ENCODE results near the gene KLK4.

The KLK4 gene

DNA sequence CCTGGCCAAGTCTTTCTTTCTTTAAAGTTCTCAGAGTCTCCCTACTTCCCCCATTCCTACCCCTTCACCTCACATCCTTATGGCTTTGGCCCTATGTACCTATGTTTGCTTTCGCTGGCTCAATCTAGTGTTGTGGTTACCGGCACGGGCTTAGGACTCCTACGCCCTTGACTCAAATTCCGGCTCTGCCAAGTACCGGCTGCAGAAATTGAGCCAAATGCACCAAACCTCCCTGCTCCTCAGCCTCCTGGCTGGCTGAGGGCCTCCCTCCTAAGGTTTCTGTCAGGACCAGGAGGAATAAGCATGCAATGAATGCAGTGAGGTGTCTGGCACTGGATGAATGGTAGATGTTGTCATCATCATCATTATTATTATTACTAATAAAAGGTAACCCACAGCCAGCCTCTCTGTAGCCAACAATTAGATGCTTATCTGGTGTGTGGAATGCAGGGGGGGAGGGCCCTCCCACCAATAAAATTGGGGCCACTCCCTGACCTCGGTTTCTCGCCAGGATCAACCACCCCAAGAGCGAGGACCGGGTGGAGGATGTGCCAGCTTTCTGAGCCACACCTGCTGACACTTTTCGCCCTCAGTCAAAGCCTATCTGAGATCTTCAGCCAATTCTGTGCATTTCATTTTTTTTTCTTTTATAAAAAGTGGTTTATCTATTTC is 21.0 kb upstream of the KLK4 start:
- H3K9ac ChIP-seq (ENCODE audit: low read depth, low read length), result no peak overlapping the region
- H3K9me3 ChIP-seq (ENCODE audit: insufficient read depth, low read depth, low read length), result no peaks in the 10 kb centered on the region
- H3K27ac ChIP-seq (ENCODE audit: low read length), result no peak overlapping the region
- no peak overlapping the region for H3K4me3 ChIP-seq (ENCODE audit: low read length)
- no peaks in the 10 kb centered on the region for H3K4me1 ChIP-seq (ENCODE audit: insufficient read depth, low read length)
- H3K27me3 ChIP-seq (ENCODE audit: insufficient read depth, low read length), result peaks cover 3% of the 10 kb centered on the region; the same call in 1 of the 2 replicates
- no peaks in the 10 kb centered on the region for H3K36me3 ChIP-seq (ENCODE audit: insufficient read depth, low read depth, low read length)

GRCh38 chr19:50931023-50931422 is 19.8 kb upstream of the KLK4 start:
- H3K27ac ChIP-seq (ENCODE audit: low read length), result no peak overlapping the region
- H3K27me3 ChIP-seq (ENCODE audit: insufficient read depth, low read length), result peaks cover 3% of the 10 kb centered on the region; the same call in 1 of the 2 replicates
- H3K9ac ChIP-seq (ENCODE audit: low read depth, low read length), result no peak overlapping the region
- H3K9me3 ChIP-seq (ENCODE audit: insufficient read depth, low read depth, low read length), result no peaks in the 10 kb centered on the region
- no peaks in the 10 kb centered on the region for H3K4me1 ChIP-seq (ENCODE audit: insufficient read depth, low read length)
- no peak overlapping the region for H3K4me3 ChIP-seq (ENCODE audit: low read length)
- H3K36me3 ChIP-seq (ENCODE audit: insufficient read depth, low read depth, low read length), result no peaks in the 10 kb centered on the region

DNA sequence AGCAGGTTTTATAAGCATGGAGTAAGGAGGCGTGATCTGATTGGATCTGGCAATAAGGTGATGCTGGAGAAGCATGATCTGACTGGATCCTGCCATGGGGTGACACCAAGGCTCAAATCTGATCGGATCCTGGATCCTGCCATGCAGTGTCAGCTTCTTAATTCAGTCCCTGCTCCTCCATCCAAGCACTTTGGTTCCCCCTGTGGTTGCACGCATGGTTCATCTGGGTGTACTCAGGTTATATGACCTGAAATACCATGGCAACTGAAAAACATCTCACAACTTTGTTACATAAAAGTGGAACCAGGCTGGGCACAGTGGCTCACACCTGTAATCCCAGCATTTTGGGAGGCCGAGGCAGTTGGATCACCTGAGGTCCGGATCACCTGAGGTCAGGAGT is 17.6 kb upstream of the KLK4 start:
- no peaks in the 10 kb centered on the region for H3K9me3 ChIP-seq (ENCODE audit: insufficient read depth, low read depth, low read length)
- no peak overlapping the region for H3K4me3 ChIP-seq (ENCODE audit: low read length)
- no peak overlapping the region for H3K9ac ChIP-seq (ENCODE audit: low read depth, low read length)
- no peak overlapping the region for H3K27ac ChIP-seq (ENCODE audit: low read length)
- H3K27me3 ChIP-seq (ENCODE audit: insufficient read depth, low read length), result peaks cover 3% of the 10 kb centered on the region; the same call in 1 of the 2 replicates
- no peaks in the 10 kb centered on the region for H3K4me1 ChIP-seq (ENCODE audit: insufficient read depth, low read length)
- H3K36me3 ChIP-seq (ENCODE audit: insufficient read depth, low read depth, low read length), result no peaks in the 10 kb centered on the region

- Histone ChIP-seq H3K27ac (ENCODE audit: low read length) (no peak overlapping the region), H3K9ac (ENCODE audit: low read depth, low read length) (no peak overlapping the region), H3K36me3 (ENCODE audit: insufficient read depth, low read depth, low read length) (no peaks in the 10 kb centered on the region), H3K9me3 (ENCODE audit: insufficient read depth, low read depth, low read length) (no peaks in the 10 kb centered on the region), H3K27me3 (ENCODE audit: insufficient read depth, low read length) (peaks cover 13% of the 10 kb centered on the region; the same call in 1 of the 2 replicates), H3K4me3 (ENCODE audit: low read length) (no peak overlapping the region), H3K4me1 (ENCODE audit: insufficient read depth, low read length) (peaks cover 7% of the 10 kb centered on the region; the same call in 1 of the 2 replicates)
Measured at GRCh38 chr19:50926144-50926543, 14.9 kb upstream of the KLK4 start.

DNA sequence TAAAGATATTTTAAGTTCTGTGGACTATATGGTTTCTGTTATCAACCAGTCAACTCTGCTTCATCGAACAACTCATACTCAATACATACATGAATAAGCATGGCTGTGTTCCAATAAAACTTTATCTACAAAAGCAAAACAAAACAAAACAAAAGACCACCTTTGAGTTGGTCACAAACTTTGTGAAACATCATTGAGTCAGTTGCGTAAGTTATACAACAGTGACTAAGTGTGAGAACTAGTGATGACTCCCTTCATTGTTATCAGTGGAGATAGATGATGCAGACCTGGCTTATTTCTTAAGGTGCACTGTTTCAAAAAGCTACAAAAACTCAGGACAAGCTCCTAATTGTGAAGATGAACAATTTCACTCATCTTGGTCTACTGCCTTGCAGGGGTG is 14.5 kb upstream of the KLK4 start:
- Histone ChIP-seq H3K4me1 (ENCODE audit: insufficient read depth, low read length) (peaks cover 7% of the 10 kb centered on the region; the same call in 1 of the 2 replicates), H3K9ac (ENCODE audit: low read depth, low read length) (no peak overlapping the region), H3K36me3 (ENCODE audit: insufficient read depth, low read depth, low read length) (no peaks in the 10 kb centered on the region), H3K27me3 (ENCODE audit: insufficient read depth, low read length) (peaks cover 13% of the 10 kb centered on the region; the same call in 1 of the 2 replicates), H3K9me3 (ENCODE audit: insufficient read depth, low read depth, low read length) (no peaks in the 10 kb centered on the region), H3K4me3 (ENCODE audit: low read length) (no peak overlapping the region), H3K27ac (ENCODE audit: low read length) (no peak overlapping the region)

- Histone ChIP-seq H3K4me3 (ENCODE audit: low read length) (no peak overlapping the region), H3K36me3 (ENCODE audit: insufficient read depth, low read depth, low read length) (no peaks in the 10 kb centered on the region), H3K27ac (ENCODE audit: low read length) (no peak overlapping the region), H3K4me1 (ENCODE audit: insufficient read depth, low read length) (peaks cover 7% of the 10 kb centered on the region; the same call in 1 of the 2 replicates), H3K9me3 (ENCODE audit: insufficient read depth, low read depth, low read length) (no peaks in the 10 kb centered on the region), H3K27me3 (ENCODE audit: insufficient read depth, low read length) (peaks cover 20% of the 10 kb centered on the region), H3K9ac (ENCODE audit: low read depth, low read length) (no peak overlapping the region)
Measured at GRCh38 chr19:50924586-50924985, 13.4 kb upstream of the KLK4 start.

DNA sequence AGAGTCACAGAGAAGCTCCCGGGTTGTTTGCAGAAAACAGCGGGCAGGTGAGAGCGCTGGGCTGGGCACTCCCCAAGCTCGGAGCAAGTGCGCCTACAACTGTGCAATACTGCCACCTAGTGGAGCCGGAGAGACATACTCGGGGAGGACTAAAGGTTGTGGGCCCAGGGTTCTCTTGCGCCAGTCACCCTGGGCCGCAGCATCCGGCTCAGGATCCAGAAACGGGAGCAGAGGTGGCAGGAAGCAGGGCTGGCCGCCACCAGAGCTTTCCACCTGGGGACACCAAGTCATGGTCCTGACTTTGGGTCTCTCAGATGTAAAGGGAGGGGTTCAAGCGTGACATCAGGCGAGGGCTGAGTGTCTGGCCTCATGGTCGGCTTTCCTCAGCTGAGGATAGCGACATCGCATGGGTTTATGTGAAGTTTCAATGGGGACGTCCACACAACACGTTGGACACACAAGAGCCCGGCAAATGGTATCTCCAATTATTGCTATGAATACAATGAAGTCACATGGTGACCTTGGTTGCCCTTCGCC is 11.2 kb upstream of the KLK4 start:
- Histone ChIP-seq H3K4me3 (ENCODE audit: low read length) (peak overlapping the region; percentile 6; the same call in 1 of the 2 replicates), H3K36me3 (ENCODE audit: insufficient read depth, low read depth, low read length) (no peaks in the 10 kb centered on the region), H3K4me1 (ENCODE audit: insufficient read depth, low read length) (peaks cover 7% of the 10 kb centered on the region; the same call in 1 of the 2 replicates), H3K9me3 (ENCODE audit: insufficient read depth, low read depth, low read length) (no peaks in the 10 kb centered on the region), H3K27ac (ENCODE audit: low read length) (no peak overlapping the region), H3K9ac (ENCODE audit: low read depth, low read length) (no peak overlapping the region), H3K27me3 (ENCODE audit: insufficient read depth, low read length) (peaks cover 25% of the 10 kb centered on the region)

GRCh38 chr19:50921426-50922316 is 10.5 kb upstream of the KLK4 start:
- Histone ChIP-seq H3K9me3 (ENCODE audit: insufficient read depth, low read depth, low read length) (no peaks in the 10 kb centered on the region), H3K36me3 (ENCODE audit: insufficient read depth, low read depth, low read length) (no peaks in the 10 kb centered on the region), H3K9ac (ENCODE audit: low read depth, low read length) (no peak overlapping the region), H3K27me3 (ENCODE audit: insufficient read depth, low read length) (peaks cover 25% of the 10 kb centered on the region), H3K4me1 (ENCODE audit: insufficient read depth, low read length) (peaks cover 7% of the 10 kb centered on the region; the same call in 1 of the 2 replicates), H3K4me3 (ENCODE audit: low read length) (peak overlapping the region; percentile 6; the same call in 1 of the 2 replicates), H3K27ac (ENCODE audit: low read length) (no peak overlapping the region)

- H3K4me3 ChIP-seq (ENCODE audit: low read length), result no peak overlapping the region
- H3K27me3 ChIP-seq (ENCODE audit: insufficient read depth, low read length), result peaks cover 52% of the 10 kb centered on the region
- H3K27ac ChIP-seq (ENCODE audit: low read length), result no peak overlapping the region
- no peaks in the 10 kb centered on the region for H3K36me3 ChIP-seq (ENCODE audit: insufficient read depth, low read depth, low read length)
- no peaks in the 10 kb centered on the region for H3K9me3 ChIP-seq (ENCODE audit: insufficient read depth, low read depth, low read length)
- H3K4me1 ChIP-seq (ENCODE audit: insufficient read depth, low read length), result no peaks in the 10 kb centered on the region
- no peak overlapping the region for H3K9ac ChIP-seq (ENCODE audit: low read depth, low read length)
Measured at GRCh38 chr19:50916069-50916468, 4.9 kb upstream of the KLK4 start.

DNA sequence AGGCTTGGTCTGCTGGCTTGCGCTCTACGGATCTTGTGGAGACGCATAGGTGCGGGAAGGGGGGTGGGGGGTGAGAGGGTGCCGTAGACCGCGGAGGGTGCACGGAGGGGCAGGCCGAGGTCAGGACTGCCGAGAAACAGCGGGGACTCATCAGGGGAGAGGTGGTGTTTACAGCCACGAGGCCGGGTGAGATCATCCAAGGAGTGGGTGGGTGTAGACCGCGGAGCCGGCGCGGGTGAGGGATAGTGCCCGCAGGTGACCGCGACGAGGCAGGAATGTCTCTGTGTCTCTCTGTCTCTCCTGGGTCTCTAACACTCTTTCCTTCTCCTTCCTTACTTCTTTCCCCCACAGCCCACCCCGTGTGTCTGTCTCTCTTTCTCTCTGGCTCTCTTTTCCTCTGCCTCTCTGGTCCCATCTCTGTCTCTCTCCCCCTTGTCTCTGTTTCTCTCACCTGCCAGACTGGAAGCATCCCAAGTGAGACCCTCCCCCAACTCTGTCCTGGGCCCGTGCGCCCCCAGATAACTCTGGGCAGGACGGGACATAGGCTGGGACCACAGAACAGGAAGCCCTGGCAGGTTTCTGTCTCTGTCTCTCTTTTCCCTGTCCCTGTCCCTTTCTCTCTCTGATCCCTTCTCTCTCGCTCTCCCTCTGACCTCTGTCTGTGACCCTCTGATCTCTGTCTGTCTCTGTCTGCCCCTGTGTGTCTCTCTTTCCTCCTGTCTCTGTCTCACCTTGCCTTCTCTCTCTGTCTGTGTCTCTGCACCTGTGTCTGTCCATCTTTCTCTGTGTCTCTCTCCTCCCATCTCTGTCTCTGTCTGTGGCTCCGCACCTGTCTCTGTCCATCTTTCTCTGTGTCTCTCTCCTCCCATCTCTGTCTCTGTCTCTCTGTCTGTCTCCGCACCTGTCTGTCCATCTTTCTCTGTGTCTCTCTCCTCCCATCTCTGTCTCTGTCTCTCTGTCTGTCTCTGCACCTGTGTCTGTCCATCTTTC is 1.8 kb upstream of the KLK4 start:
- Histone ChIP-seq H3K9ac (ENCODE audit: low read depth, low read length) (no peak overlapping the region), H3K4me3 (ENCODE audit: low read length) (no peak overlapping the region; the same call in 1 of the 2 replicates), H3K27me3 (ENCODE audit: insufficient read depth, low read length) (peaks cover 60% of the 10 kb centered on the region), H3K27ac (ENCODE audit: low read length) (no peak overlapping the region), H3K4me1 (ENCODE audit: insufficient read depth, low read length) (no peaks in the 10 kb centered on the region), H3K9me3 (ENCODE audit: insufficient read depth, low read depth, low read length) (peaks cover 3% of the 10 kb centered on the region; the same call in 1 of the 2 replicates), H3K36me3 (ENCODE audit: insufficient read depth, low read depth, low read length) (no peaks in the 10 kb centered on the region)

Measured in iPS-20b (cell line).